A673 (cell line): ENCODE measurements around the gene EEF1AKMT3. TPM values are rescaled to one million over a fixed set of nuclear protein-coding genes. Genes with fewer than 3 reads are reported as not detected.

Experiments
- BruUV-seq: library from RNA; stranded (reverse); fragments of 400-500 nt; replicated peaks from 2 replicates; lab custom pipeline; 2021; lab: Mats Ljungman, UMichigan
- CTCF ChIA-PET: fragments of 300-600 bp; sonication (Branson Sonifier 250); formaldehyde crosslinking; loops from one replicate; lab custom pipeline; 2022; ENCODE audit warnings: antibody characterized with exemption; lab: Charles Lee
- POLR2A ChIA-PET: fragments of 300-600 bp; sonication (Branson Sonifier 250); formaldehyde crosslinking; loops from one replicate; lab custom pipeline; 2022; ENCODE audit warnings: antibody characterized with exemption; ENCODE audit not compliant: low non-redundant PET; lab: Charles Lee
- DNase-seq: peaks from one replicate; pipeline ENCODE4 v3.0.0-alpha.2; 2015; ENCODE audit warnings: low spot score
- H3K27ac ChIP-seq: fragments of 200-600 bp; sonication (generic); 2 replicates; pipeline ENCODE4 v1.5.1; 2016; ENCODE audit warnings: mixed run types, low read depth, mild to moderate bottlenecking, mixed read lengths, antibody characterized with exemption, low read length; ENCODE audit not compliant: poor library complexity, severe bottlenecking
- H3K27me3 ChIP-seq: fragments of 200-600 bp; sonication (generic); replicated peaks from 2 replicates; pipeline ENCODE4 v1.6.1; 2017; ENCODE audit warnings: mixed run types, low read depth, mild to moderate bottlenecking, mixed read lengths, antibody characterized with exemption, low read length; ENCODE audit not compliant: insufficient read depth, poor library complexity
- H3K36me3 ChIP-seq: fragments of 200-600 bp; sonication (generic); 2 replicates; pipeline ENCODE4 v1.6.1; 2016; ENCODE audit warnings: mixed run types, mild to moderate bottlenecking, mixed read lengths, antibody characterized with exemption, low read length; ENCODE audit not compliant: insufficient read depth, poor library complexity, severe bottlenecking
- H3K4me1 ChIP-seq: fragments of 200-600 bp; sonication (generic); 2 replicates; pipeline ENCODE4 v1.6.1; 2017; ENCODE audit warnings: mixed run types, mild to moderate bottlenecking, mixed read lengths, antibody characterized with exemption, low read length; ENCODE audit not compliant: insufficient read depth, poor library complexity, severe bottlenecking
- H3K4me3 ChIP-seq: fragments of 200-600 bp; sonication (generic); 2 replicates; pipeline ENCODE4 v1.5.1; 2016; ENCODE audit warnings: low read depth, mixed run types, mild to moderate bottlenecking, mixed read lengths, low read length; ENCODE audit not compliant: poor library complexity, severe bottlenecking
- H3K9me3 ChIP-seq: fragments of 200-600 bp; sonication (generic); 2 replicates; pipeline ENCODE4 v1.6.1; 2016; ENCODE audit warnings: mixed run types, low read depth, mild to moderate bottlenecking, mixed read lengths, antibody characterized with exemption, low read length; ENCODE audit not compliant: poor library complexity, severe bottlenecking
- CTCF ChIP-seq: fragments of 300-800, 200-600 bp; sonication (generic); conservative IDR thresholded peaks from 2 replicates; pipeline ENCODE4 v1.5.1; 2017; ENCODE audit warnings: low read depth, mild to moderate bottlenecking, antibody characterized with exemption, low read length, moderate library complexity, mixed read lengths
- EZH2 ChIP-seq: fragments of 200-600 bp; sonication (generic); IDR thresholded peaks from 2 replicates; pipeline ENCODE4 v1.6.1; 2017; ENCODE audit warnings: borderline replicate concordance, low read depth, mild to moderate bottlenecking, mixed read lengths, antibody characterized with exemption, low read length; ENCODE audit not compliant: poor library complexity, severe bottlenecking
- intact Hi-C: fragments of 100-400 bp; cut with micrococcal nuclease; formaldehyde crosslinking; loops from one replicate; pipeline ENCODE4 v1.10.0; 2022; ENCODE audit not compliant: unreplicated experiment
- total RNA-seq: library from RNA; stranded (reverse); gene quantifications from 2 replicates; pipeline ENCODE4 v1.2.3, GENCODE V29; 2021

The EEF1AKMT3 gene
- total RNA-seq, 1 experiment from 2014 or later = 5.3 TPM

- BruUV-seq = no TSS peak
- Histone ChIP-seq H3K4me3 (peak overlapping the region; percentile 60), H3K27me3 (no peaks in the 10 kb centered on the region), H3K4me1 (peaks cover 31% of the 10 kb centered on the region), H3K36me3 (peaks cover 10% of the 10 kb centered on the region), H3K9me3 (no peaks in the 10 kb centered on the region), H3K27ac (no peak overlapping the region)
- POLR2A ChIA-PET = interaction anchor here (0.6 kb wide), 1 partner anchor 52 kb away, joined by 4 read pairs; no protein-coding TSS in a partner anchor
- TF ChIP-seq EZH2 = no peak
- TF ChIP-seq CTCF = no peak
- DNase-seq = no peak
- CTCF ChIA-PET = interaction anchor here (1.1 to 1.9 kb wide), 2 partner anchors 10 to 12 kb away, joined by 3 to 10 read pairs; partner anchors contain the start of gene CYP27B1
- intact Hi-C loops = no loop called here
These were observed 16.7 kb upstream of the EEF1AKMT3 start for GRCh38 chr12:57755454-57756372.

- CTCF ChIA-PET = interaction anchor here (0.6 to 1.9 kb wide), 3 partner anchors 9 to 15 kb away, joined by 3 to 10 read pairs (median 4); partner anchors contain the start of genes CYP27B1 and METTL1
- Histone ChIP-seq H3K9me3 (no peaks in the 10 kb centered on the region), H3K4me3 (peak overlapping the region; percentile 60), H3K27ac (no peak overlapping the region), H3K27me3 (no peaks in the 10 kb centered on the region), H3K36me3 (peaks cover 6% of the 10 kb centered on the region), H3K4me1 (peaks cover 26% of the 10 kb centered on the region)
- POLR2A ChIA-PET = interaction anchor here (0.6 to 0.7 kb wide), 2 partner anchors 28 to 189 kb away, joined by 4 to 17 read pairs; no protein-coding TSS in a partner anchor
- intact Hi-C loops = no loop called here
- DNase-seq = no peak
- TF ChIP-seq CTCF (peak; percentile 73), EZH2 (no peak)
- no TSS peak for BruUV-seq
These were observed 15.7 kb upstream of the EEF1AKMT3 start for GRCh38 chr12:57756406-57757341.

GRCh38 chr12:57757771-57758170 lies 14.6 kb upstream of the EEF1AKMT3 start:
- no peak for TF ChIP-seq CTCF
- TF ChIP-seq EZH2 = no peak
- peaks cover 6% of the 10 kb centered on the region for H3K36me3 ChIP-seq
- H3K27me3 ChIP-seq = no peaks in the 10 kb centered on the region
- H3K4me3 ChIP-seq = no peak overlapping the region
- DNase-seq = no peak
- peaks cover 24% of the 10 kb centered on the region for H3K4me1 ChIP-seq
- H3K9me3 ChIP-seq = no peaks in the 10 kb centered on the region
- intact Hi-C loops = no loop called here
- no peak overlapping the region for H3K27ac ChIP-seq
- BruUV-seq = no TSS peak
- ChIA-PET CTCF (no interaction called here), POLR2A (no interaction called here)
